Measurements from ENCODE around the gene SRMS.
A peak's percentile ranks its signal among the peaks of the same experiment; 100 is the strongest.
"Not testable (repeated sequence)": the region's sequence is repeated elsewhere in the genome, so short reads cannot be mapped to it uniquely, and the experiment has no call there.

The SRMS gene

GRCh38 chr20:63578224-63579016, 30.9 kb upstream of the SRMS start:
- DNase-seq (ENCODE audit: low spot score): no peak

- DNase-seq (ENCODE audit: low spot score): no peak
Observed at GRCh38 chr20:63577317-63577894, 29.9 kb upstream of the SRMS start.

GRCh38 chr20:63576311-63576710, 28.8 kb upstream of the SRMS start:
- DNase-seq (ENCODE audit: low spot score): no peak

GRCh38 chr20:63574829-63575743, 27.5 kb upstream of the SRMS start:
- DNase-seq (ENCODE audit: low spot score): no peak

- DNase-seq (ENCODE audit: low spot score): peak; percentile 88
Observed at GRCh38 chr20:63574156-63574828, 26.7 kb upstream of the SRMS start, which contains the start of gene HELZ2. HELZ2 (minus strand) TSS chr20:63574239; CDS start chr20:63572385, 1,854 bp downstream.

- DNase-seq (ENCODE audit: low spot score): no peak
Observed at GRCh38 chr20:63573647-63574131, 26.1 kb upstream of the SRMS start.

GRCh38 chr20:63572788-63573646, 25.5 kb upstream of the SRMS start:
- no peak for DNase-seq (ENCODE audit: low spot score)

- no peak for DNase-seq (ENCODE audit: low spot score)
Observed at GRCh38 chr20:63572071-63572787, 24.7 kb upstream of the SRMS start.

GRCh38 chr20:63571087-63571478, 23.5 kb upstream of the SRMS start:
- not testable (repeated sequence) for DNase-seq (ENCODE audit: low spot score)

GRCh38 chr20:63570281-63571086, 22.9 kb upstream of the SRMS start:
- DNase-seq (ENCODE audit: low spot score): no peak

GRCh38 chr20:63568986-63569949, 21.7 kb upstream of the SRMS start:
- DNase-seq (ENCODE audit: low spot score): no peak

GRCh38 chr20:63568170-63568981, 20.8 kb upstream of the SRMS start:
- DNase-seq (ENCODE audit: low spot score): no peak

GRCh38 chr20:63567386-63568169, 20.0 kb upstream of the SRMS start:
- no peak for DNase-seq (ENCODE audit: low spot score)

GRCh38 chr20:63567136-63567385, 19.5 kb upstream of the SRMS start:
- no peak for DNase-seq (ENCODE audit: low spot score)

GRCh38 chr20:63566395-63567135, 19.0 kb upstream of the SRMS start:
- no peak for DNase-seq (ENCODE audit: low spot score)

- DNase-seq (ENCODE audit: low spot score): no peak
Observed at GRCh38 chr20:63565699-63566335, 18.3 kb upstream of the SRMS start.
